ENCODE data around the gene SLC15A3. TPM values are rescaled to one million over a fixed set of nuclear protein-coding genes. Genes with fewer than 3 reads are reported as not detected.

SLC15A3 gene
- total RNA-seq (2021), result 2.7 and 5.5 TPM in 2 replicates
- percentile 32 among the genes with signal in this experiment for Bru-seq, nascent RNA
- BruChase-seq, experiment 1, labeled RNA remaining after a 2-hour chase, result percentile 25 among the genes with signal in this experiment
- BruChase-seq, experiment 2, labeled RNA remaining after a 6-hour chase, result percentile 30 among the genes with signal in this experiment
- long read RNA-seq, partial matches to known transcripts, result 0 of 1 reads
- long read RNA-seq, other reads (novel, unspliced or antisense), result 1 of 1 reads

- intact Hi-C loops (cut with micrococcal nuclease; ENCODE audit: unreplicated experiment), result no loop called here
- no peak within 1 kb of the TSS for H3K4me3 ChIP-seq
Measured at GRCh38 chr11:60951904-60952741, at the start of gene SLC15A3. Gene SLC15A3, minus strand, starts transcription at chr11:60952176. Its CDS starts 625 bp downstream, at chr11:60951551.

GRCh38 chr11:61000426-61000825, 48.5 kb upstream of the SLC15A3 start:
- Histone ChIP-seq H3K79me2 (ENCODE audit: low read depth) (no peaks in the 10 kb centered on the region), H3F3A (ENCODE audit: insufficient read depth, low read depth) (no peaks in the 10 kb centered on the region), H3K27me3 (ENCODE audit: insufficient read depth, low read depth) (peaks cover 5% of the 10 kb centered on the region; the same call in 1 of the 2 replicates), H3K4me3 (no peak overlapping the region), H3K4me2 (no peak overlapping the region), H3K9me2 (ENCODE audit: insufficient read depth) (no peaks in the 10 kb centered on the region), H3K9me3 (ENCODE audit: insufficient read depth, low read depth) (no peaks in the 10 kb centered on the region), H2AFZ (no peak overlapping the region), H3K4me1 (replicated peaks; ENCODE audit: insufficient read depth) (no peaks in the 10 kb centered on the region), H3K27ac (no peak overlapping the region), H4K20me1 (ENCODE audit: insufficient read depth) (no peaks in the 10 kb centered on the region), H3K36me3 (ENCODE audit: low read depth) (no peaks in the 10 kb centered on the region)
- intact Hi-C loops (cut with micrococcal nuclease; ENCODE audit: unreplicated experiment), result no loop called here
- ChIA-PET POLR2A (ENCODE audit: unreplicated experiment) (no interaction called here), CTCF (no interaction called here)
- DNase-seq, result no peak
- no peak for TF ChIP-seq CTCF (conservative IDR thresholded peaks at IDR 0.05)
- TF ChIP-seq EZH2 (IDR thresholded peaks at IDR 0.05; ENCODE audit: low read depth), result no peak
- no TSS peak for BruUV-seq (replicated peaks)

More at GRCh38 chr11:60951904-60952741, at the start of gene SLC15A3:
- BruUV-seq (replicated peaks), result no TSS peak
- Histone ChIP-seq H3F3A (ENCODE audit: insufficient read depth, low read depth) (no peaks in the 10 kb centered on the region), H2AFZ (no peak within 1 kb of the TSS), H3K4me1 (replicated peaks; ENCODE audit: insufficient read depth) (no peaks in the 10 kb centered on the region), H3K9me3 (ENCODE audit: insufficient read depth, low read depth) (no peaks in the 10 kb centered on the region), H4K20me1 (ENCODE audit: insufficient read depth) (no peaks in the 10 kb centered on the region), H3K79me2 (ENCODE audit: low read depth) (no peaks in the 10 kb centered on the region), H3K27ac (no peak within 1 kb of the TSS), H3K27me3 (ENCODE audit: insufficient read depth, low read depth) (no peaks in the 10 kb centered on the region), H3K36me3 (ENCODE audit: low read depth) (no peaks in the 10 kb centered on the region), H3K4me2 (peak within 1 kb of the TSS; percentile 21; the same call in 1 of the 2 replicates), H3K9me2 (ENCODE audit: insufficient read depth) (no peaks in the 10 kb centered on the region)
- no peak for DNase-seq
- ChIA-PET CTCF (no interaction called here), POLR2A (ENCODE audit: unreplicated experiment) (no interaction called here)
- TF ChIP-seq EZH2 (IDR thresholded peaks at IDR 0.05; ENCODE audit: low read depth), result no peak
- TF ChIP-seq CTCF (conservative IDR thresholded peaks at IDR 0.05), result no peak

- POLR2A ChIA-PET (ENCODE audit: unreplicated experiment), result interaction anchor here (0.6 to 0.7 kb wide), 2 partner anchors 70 to 182 kb away, joined by 3 to 7 read pairs; no protein-coding TSS in a partner anchor
- no peaks in the 10 kb centered on the region for H3K79me2 ChIP-seq (ENCODE audit: low read depth)
- H4K20me1 ChIP-seq (ENCODE audit: insufficient read depth), result no peaks in the 10 kb centered on the region
- CTCF ChIA-PET, result no interaction called here
- intact Hi-C loops (cut with micrococcal nuclease; ENCODE audit: unreplicated experiment), result no loop called here
- H3K4me1 ChIP-seq (replicated peaks; ENCODE audit: insufficient read depth), result no peaks in the 10 kb centered on the region
- H3K9me2 ChIP-seq (ENCODE audit: insufficient read depth), result no peaks in the 10 kb centered on the region; the same call in 1 of the 2 replicates
- no peaks in the 10 kb centered on the region for H3K9me3 ChIP-seq (ENCODE audit: insufficient read depth, low read depth)
- H3K27ac ChIP-seq, result no peak overlapping the region
- H3F3A ChIP-seq (ENCODE audit: insufficient read depth, low read depth), result no peaks in the 10 kb centered on the region
- no peak overlapping the region for H2AFZ ChIP-seq
- no peak overlapping the region for H3K4me3 ChIP-seq
- no peak for TF ChIP-seq CTCF (conservative IDR thresholded peaks at IDR 0.05)
- no peak for TF ChIP-seq EZH2 (IDR thresholded peaks at IDR 0.05; ENCODE audit: low read depth)
- no peaks in the 10 kb centered on the region for H3K36me3 ChIP-seq (ENCODE audit: low read depth)
- no TSS peak for BruUV-seq (replicated peaks)
- no peak overlapping the region for H3K4me2 ChIP-seq
- DNase-seq, result peak in 1 of 2 experiments; percentile 34
- peaks cover 5% of the 10 kb centered on the region; the same call in 1 of the 2 replicates for H3K27me3 ChIP-seq (ENCODE audit: insufficient read depth, low read depth)
Measured at GRCh38 chr11:60996381-60997138, 44.6 kb upstream of the SLC15A3 start.

Measured in PC-9 (cell line).